ENCODE data around the gene GPR62. TPM values are rescaled to one million over a fixed set of nuclear protein-coding genes. Genes with fewer than 3 reads are reported as not detected.

GPR62 gene
- total RNA-seq, 4 donors from 2014 or later: 0.13 to 1.8 (median 0.56) TPM; not detected in 1

DNA sequence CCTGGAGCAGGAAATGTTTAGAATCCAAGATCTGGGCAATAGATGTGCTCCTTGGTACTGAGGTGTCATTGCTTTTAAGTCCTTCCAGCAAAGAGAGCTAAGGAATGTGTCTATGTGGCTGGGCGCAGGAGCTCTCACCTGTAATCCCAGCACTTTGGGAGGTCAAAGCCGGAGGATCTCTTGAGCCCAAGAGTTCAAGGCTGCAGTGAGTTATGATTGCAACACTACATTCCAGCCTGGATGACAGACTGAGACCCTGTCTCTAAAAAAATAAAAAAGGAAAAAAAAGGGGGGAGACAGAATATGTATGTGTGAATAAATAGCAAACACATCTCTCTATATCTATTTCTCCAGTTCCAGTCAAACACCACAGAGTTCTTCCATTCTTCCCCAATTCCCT lies 4.3 kb upstream of the GPR62 start:
- no peaks in the 10 kb centered on the region for H3K27me3 ChIP-seq

DNA sequence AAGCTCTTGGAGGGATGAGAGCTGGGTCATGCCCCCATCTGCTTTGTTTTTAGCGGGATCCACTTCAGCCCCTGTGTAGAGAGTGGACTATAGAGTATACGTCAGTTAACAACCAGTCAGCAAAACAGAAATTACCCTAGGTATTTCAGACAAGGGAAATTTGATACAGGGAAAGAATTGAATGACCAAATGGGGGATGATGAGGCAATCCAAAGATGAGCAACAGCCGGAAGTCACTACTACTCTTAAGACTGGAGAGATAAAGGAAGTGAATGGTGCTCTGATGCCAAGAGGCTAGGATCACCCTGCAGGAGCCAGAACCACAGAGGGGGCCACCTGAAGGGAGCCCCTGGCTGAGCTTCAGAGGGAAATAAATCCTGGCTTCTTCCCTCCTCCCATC lies 1.7 kb upstream of the GPR62 start:
- TF ChIP-seq, protein P1, sequence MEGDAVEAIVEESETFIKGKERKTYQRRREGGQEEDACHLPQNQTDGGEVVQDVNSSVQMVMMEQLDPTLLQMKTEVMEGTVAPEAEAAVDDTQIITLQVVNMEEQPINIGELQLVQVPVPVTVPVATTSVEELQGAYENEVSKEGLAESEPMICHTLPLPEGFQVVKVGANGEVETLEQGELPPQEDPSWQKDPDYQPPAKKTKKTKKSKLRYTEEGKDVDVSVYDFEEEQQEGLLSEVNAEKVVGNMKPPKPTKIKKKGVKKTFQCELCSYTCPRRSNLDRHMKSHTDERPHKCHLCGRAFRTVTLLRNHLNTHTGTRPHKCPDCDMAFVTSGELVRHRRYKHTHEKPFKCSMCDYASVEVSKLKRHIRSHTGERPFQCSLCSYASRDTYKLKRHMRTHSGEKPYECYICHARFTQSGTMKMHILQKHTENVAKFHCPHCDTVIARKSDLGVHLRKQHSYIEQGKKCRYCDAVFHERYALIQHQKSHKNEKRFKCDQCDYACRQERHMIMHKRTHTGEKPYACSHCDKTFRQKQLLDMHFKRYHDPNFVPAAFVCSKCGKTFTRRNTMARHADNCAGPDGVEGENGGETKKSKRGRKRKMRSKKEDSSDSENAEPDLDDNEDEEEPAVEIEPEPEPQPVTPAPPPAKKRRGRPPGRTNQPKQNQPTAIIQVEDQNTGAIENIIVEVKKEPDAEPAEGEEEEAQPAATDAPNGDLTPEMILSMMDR (IDR thresholded peaks at IDR 0.05): no peak
- no peak for TF ChIP-seq POLR2A (IDR thresholded peaks at IDR 0.05)
- Histone ChIP-seq H3K36me3 (no peaks in the 10 kb centered on the region), H3K9me3 (no peaks in the 10 kb centered on the region), H3K4me1 (peaks cover 5 to 19% of the 10 kb centered on the region in 2 donors), H3K4me3 (replicated peaks in 1 of 3) (no peak overlapping the region), H3K27me3 (no peaks in the 10 kb centered on the region), H3K27ac (no peak overlapping the region)
- DNase-seq: no peak
- intact Hi-C loops (cut with DNase I): no loop called here
- 72 to 78% methylated on average over 3 of the region's 3 CpGs for WGBS, 2 donors

More for the DNA sequence above, 4.3 kb upstream of the GPR62 start:
- Histone ChIP-seq H3K27ac (no peak overlapping the region), H3K9me3 (no peaks in the 10 kb centered on the region), H3K4me1 (peaks cover 0 to 9% of the 10 kb centered on the region in 2 donors), H3K36me3 (no peaks in the 10 kb centered on the region), H3K4me3 (replicated peaks in 1 of 3) (no peak overlapping the region)
- 70 to 86% methylated on average over 2 of the region's 2 CpGs for WGBS, 2 donors
- DNase-seq: no peak
- TF ChIP-seq, protein P1 (IDR thresholded peaks at IDR 0.05): no peak
- TF ChIP-seq POLR2A (IDR thresholded peaks at IDR 0.05): no peak
- intact Hi-C loops (cut with DNase I): no loop called here

DNA sequence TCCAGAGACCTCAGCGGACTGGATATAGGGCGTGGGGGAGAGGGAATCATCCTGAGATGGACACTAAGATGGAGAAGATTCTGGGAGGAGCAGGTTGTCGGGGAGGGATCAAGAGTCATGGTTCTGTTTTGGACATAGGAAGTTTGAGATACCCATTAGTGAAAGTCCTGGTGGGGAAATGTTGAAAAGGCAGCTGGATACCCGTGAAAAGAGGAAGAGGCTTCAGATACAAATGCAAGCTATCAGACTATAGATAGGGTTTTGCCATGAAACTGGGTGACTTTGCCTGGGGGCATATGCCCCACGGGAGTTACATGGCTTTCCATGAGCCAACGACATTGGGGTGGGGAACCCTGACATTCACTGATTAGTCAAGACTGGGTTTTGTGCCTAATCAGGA lies 1.1 kb upstream of the GPR62 start:
- 88 to 89% methylated on average over 6 of the region's 6 CpGs for WGBS, 2 donors
- TF ChIP-seq, protein P1 (IDR thresholded peaks at IDR 0.05): no peak
- TF ChIP-seq POLR2A (IDR thresholded peaks at IDR 0.05): no peak
- intact Hi-C loops (cut with DNase I): no loop called here
- DNase-seq: no peak
- Histone ChIP-seq H3K27ac (no peak overlapping the region), H3K4me3 (replicated peaks in 1 of 3) (no peak overlapping the region), H3K9me3 (no peaks in the 10 kb centered on the region), H3K27me3 (no peaks in the 10 kb centered on the region), H3K36me3 (no peaks in the 10 kb centered on the region), H3K4me1 (peaks cover 5 to 19% of the 10 kb centered on the region in 2 donors)

DNA sequence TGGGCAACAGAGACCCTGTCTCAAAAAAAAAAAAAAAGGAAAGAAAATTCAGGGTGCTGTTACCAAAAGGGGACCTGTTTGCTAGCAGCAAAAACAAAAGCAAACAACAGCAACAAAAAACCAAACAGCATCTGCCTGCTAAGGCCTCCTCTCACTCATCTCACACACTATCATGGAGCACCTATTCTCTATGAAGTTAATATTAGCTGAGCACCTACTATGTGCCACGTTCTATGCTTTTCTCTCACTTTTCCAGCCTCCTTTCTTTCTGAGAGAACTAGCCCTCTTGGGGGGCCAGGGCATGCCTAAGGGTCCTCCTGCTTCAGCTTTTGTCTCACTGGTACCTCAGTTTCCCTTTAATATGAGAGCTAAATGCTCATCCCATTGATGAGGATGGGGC lies 468 bp upstream of the GPR62 start:
- Histone ChIP-seq H3K4me3 (replicated peaks in 1 of 3) (no peak overlapping the region), H3K27me3 (no peaks in the 10 kb centered on the region), H3K27ac (no peak overlapping the region), H3K36me3 (no peaks in the 10 kb centered on the region), H3K4me1 (peaks cover 5 to 19% of the 10 kb centered on the region in 2 donors), H3K9me3 (no peaks in the 10 kb centered on the region)
- no peak for DNase-seq
- WGBS, 2 donors: 87 to 92% methylated on average over 1 of the region's 1 CpG
- intact Hi-C loops (cut with DNase I): no loop called here
- TF ChIP-seq, protein P1 (IDR thresholded peaks at IDR 0.05): no peak
- no peak for TF ChIP-seq POLR2A (IDR thresholded peaks at IDR 0.05)

DNA sequence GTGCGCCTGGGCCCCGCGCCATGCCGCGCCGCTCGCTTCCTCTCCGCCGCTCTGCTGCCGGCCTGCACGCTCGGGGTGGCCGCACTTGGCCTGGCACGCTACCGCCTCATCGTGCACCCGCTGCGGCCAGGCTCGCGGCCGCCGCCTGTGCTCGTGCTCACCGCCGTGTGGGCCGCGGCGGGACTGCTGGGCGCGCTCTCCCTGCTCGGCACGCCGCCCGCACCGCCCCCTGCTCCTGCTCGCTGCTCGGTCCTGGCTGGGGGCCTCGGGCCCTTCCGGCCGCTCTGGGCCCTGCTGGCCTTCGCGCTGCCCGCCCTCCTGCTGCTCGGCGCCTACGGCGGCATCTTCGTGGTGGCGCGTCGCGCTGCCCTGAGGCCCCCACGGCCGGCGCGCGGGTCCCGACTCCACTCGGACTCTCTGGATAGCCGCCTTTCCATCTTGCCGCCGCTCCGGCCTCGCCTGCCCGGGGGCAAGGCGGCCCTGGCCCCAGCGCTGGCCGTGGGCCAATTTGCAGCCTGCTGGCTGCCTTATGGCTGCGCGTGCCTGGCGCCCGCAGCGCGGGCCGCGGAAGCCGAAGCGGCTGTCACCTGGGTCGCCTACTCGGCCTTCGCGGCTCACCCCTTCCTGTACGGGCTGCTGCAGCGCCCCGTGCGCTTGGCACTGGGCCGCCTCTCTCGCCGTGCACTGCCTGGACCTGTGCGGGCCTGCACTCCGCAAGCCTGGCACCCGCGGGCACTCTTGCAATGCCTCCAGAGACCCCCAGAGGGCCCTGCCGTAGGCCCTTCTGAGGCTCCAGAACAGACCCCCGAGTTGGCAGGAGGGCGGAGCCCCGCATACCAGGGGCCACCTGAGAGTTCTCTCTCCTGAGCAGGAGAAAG lies 951 bp downstream of the GPR62 start:
- peak overlapping the region in 2 of 3 donors; percentile 21 to 33 for H3K27ac ChIP-seq
- 0% methylated on average over 3 of the region's 97 CpGs; no CpG with 5 or more reads in 1 of the 2 donors for WGBS, 2 donors
- H3K4me1 ChIP-seq: peaks cover 5 to 19% of the 10 kb centered on the region in 2 donors
- peak overlapping the region in 1 of 3 donors; percentile 30 for H3K4me3 ChIP-seq (replicated peaks in 1 of 3)
- H3K27me3 ChIP-seq: no peaks in the 10 kb centered on the region
- no peaks in the 10 kb centered on the region for H3K9me3 ChIP-seq
- intact Hi-C loops (cut with DNase I): no loop called here
- DNase-seq: peak; percentile 61 to 63
- no peaks in the 10 kb centered on the region for H3K36me3 ChIP-seq
- TF ChIP-seq POLR2A (IDR thresholded peaks at IDR 0.05): no peak
- TF ChIP-seq, protein P1 (IDR thresholded peaks at IDR 0.05): peak in 5 of 6 experiments; percentile 14 to 45 (median 18)
